Measurements from ENCODE around the gene GPR42. TPM values are rescaled to one million over a fixed set of nuclear protein-coding genes. Genes with fewer than 3 reads are reported as not detected.

GPR42 gene
- total RNA-seq, 1 donor from 2014 or later: not detected

DNA sequence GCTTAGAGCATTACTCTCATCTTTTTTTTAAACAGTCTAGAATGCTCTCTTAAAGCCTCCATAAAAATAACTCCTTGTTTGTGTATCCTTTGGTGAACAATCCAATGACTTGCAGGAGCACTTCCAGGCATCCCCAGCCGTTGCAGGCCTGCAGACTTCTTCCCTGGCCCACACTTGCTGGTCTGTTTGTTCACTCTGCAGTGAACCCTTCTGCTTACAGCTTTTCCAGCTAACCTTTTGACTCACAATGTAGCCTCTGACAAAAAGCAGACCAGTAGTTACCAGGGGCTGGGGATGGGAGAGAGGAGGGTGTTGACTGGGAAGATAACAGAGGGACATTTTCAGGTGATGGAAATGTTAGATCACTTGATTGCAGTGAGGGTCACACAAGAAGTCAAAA, 9.1 kb downstream of the GPR42 start:
- Histone ChIP-seq H3K36me3 (no peaks in the 10 kb centered on the region), H3K27me3 (no peaks in the 10 kb centered on the region), H3K4me1 (no peaks in the 10 kb centered on the region), H3K27ac (no peak overlapping the region), H3K4me3 (no peak overlapping the region), H3K9me3 (no peaks in the 10 kb centered on the region)
- DNase-seq (no peak), ATAC-seq (no peak)
- intact Hi-C loops (cut with DNase I): no loop called here
- TF ChIP-seq, protein P1, sequence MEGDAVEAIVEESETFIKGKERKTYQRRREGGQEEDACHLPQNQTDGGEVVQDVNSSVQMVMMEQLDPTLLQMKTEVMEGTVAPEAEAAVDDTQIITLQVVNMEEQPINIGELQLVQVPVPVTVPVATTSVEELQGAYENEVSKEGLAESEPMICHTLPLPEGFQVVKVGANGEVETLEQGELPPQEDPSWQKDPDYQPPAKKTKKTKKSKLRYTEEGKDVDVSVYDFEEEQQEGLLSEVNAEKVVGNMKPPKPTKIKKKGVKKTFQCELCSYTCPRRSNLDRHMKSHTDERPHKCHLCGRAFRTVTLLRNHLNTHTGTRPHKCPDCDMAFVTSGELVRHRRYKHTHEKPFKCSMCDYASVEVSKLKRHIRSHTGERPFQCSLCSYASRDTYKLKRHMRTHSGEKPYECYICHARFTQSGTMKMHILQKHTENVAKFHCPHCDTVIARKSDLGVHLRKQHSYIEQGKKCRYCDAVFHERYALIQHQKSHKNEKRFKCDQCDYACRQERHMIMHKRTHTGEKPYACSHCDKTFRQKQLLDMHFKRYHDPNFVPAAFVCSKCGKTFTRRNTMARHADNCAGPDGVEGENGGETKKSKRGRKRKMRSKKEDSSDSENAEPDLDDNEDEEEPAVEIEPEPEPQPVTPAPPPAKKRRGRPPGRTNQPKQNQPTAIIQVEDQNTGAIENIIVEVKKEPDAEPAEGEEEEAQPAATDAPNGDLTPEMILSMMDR (IDR thresholded peaks at IDR 0.05): no peak

DNA sequence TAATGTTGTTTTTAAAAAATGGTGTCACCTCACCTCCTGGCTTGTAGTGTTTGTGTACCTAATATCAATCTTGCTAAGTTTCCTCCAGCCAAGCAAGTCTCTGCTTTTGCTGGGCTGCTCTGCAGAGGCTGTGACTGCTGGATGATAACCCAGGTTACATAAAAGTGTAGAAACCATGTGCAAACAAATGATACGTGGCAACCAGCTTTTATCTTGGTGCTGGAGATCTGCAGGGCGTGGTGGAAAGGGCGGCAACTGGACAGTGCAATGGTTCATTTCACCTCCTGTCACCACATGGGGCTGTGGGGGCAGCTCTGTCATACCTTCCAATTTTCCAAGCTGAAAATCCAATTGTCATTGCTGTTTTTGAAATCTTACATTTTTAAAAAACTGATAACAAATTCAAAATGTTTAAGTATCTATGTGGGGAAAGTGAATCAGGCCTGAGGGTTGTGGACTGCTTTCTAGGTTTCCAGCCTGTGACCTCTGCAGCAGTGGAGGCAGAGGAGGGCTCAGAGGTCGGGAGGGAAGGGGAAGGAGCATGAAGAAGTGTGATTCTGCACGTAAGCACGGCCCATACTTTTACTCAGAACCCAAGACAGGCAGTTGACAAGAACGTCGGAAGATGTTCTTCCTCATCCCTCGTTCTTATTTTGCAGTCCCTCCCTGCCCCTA, 9.7 kb downstream of the GPR42 start:
- Histone ChIP-seq H3K4me1 (no peaks in the 10 kb centered on the region), H3K36me3 (no peaks in the 10 kb centered on the region), H3K27ac (no peak overlapping the region), H3K4me3 (no peak overlapping the region), H3K9me3 (no peaks in the 10 kb centered on the region), H3K27me3 (no peaks in the 10 kb centered on the region)
- no peak for ATAC-seq
- TF ChIP-seq, protein P1 (IDR thresholded peaks at IDR 0.05): no peak
- no peak for DNase-seq
- intact Hi-C loops (cut with DNase I): no loop called here

DNA sequence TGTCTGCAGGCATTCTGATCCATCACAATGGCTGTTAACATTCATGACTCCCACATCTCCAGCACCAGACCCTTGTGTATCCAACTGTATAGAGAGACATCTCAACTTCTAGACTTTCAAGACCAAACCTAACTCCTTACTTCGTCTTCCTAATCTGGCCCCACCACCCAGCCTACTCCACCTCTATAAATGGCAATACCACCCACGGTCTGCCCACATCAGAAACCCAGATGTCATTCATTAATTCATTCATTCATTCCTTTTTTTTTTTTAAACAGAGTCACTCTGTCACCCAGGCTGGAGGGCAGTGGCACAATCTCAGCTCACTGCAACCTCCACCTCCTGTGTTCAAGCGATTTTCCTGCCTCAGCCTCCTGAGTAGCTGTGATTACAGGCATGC, 10.4 kb downstream of the GPR42 start:
- no peak overlapping the region for H3K27ac ChIP-seq
- TF ChIP-seq, protein P1 (IDR thresholded peaks at IDR 0.05): no peak
- intact Hi-C loops (cut with DNase I): no loop called here
- H3K4me3 ChIP-seq: no peak overlapping the region
- DNase-seq (no peak), ATAC-seq (no peak)
- no peaks in the 10 kb centered on the region for H3K9me3 ChIP-seq
- no peaks in the 10 kb centered on the region for H3K4me1 ChIP-seq
- H3K27me3 ChIP-seq: no peaks in the 10 kb centered on the region
- no peaks in the 10 kb centered on the region for H3K36me3 ChIP-seq

DNA sequence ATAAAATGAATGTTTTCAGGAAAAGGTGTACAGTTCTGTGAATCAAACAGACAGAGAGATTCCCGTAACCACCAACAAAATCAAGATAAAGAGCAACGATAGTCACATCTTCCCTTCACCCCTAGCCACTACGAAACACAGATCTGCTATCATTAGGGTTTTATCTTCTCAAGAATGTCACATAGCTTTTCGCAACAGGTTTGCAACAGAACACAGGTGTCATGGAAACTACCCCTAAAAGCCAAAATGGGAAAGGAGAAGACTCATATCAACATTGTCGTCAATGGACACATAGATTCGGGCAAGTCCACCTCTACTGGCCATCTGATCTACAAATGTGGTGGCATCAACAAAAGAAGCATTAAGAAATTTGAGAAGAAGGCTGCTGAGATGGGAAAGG, 11.1 kb downstream of the GPR42 start:
- TF ChIP-seq, protein P1 (IDR thresholded peaks at IDR 0.05): no peak

GRCh38 chr19:35383536-35383935, 12.7 kb downstream of the GPR42 start:
- Histone ChIP-seq H3K4me1 (no peaks in the 10 kb centered on the region), H3K27ac (no peak overlapping the region), H3K4me3 (no peak overlapping the region), H3K9me3 (no peaks in the 10 kb centered on the region), H3K36me3 (no peaks in the 10 kb centered on the region), H3K27me3 (no peaks in the 10 kb centered on the region)
- intact Hi-C loops (cut with DNase I): no loop called here
- DNase-seq (no peak), ATAC-seq (no peak)
- TF ChIP-seq, protein P1 (IDR thresholded peaks at IDR 0.05): no peak

More for the DNA sequence above, 11.1 kb downstream of the GPR42 start:
- no peak overlapping the region for H3K27ac ChIP-seq
- ATAC-seq (no peak), DNase-seq (no peak)
- intact Hi-C loops (cut with DNase I): no loop called here
- H3K4me3 ChIP-seq: no peak overlapping the region
- no peaks in the 10 kb centered on the region for H3K27me3 ChIP-seq
- H3K4me1 ChIP-seq: no peaks in the 10 kb centered on the region
- H3K36me3 ChIP-seq: no peaks in the 10 kb centered on the region
- no peaks in the 10 kb centered on the region for H3K9me3 ChIP-seq
